SU-DHL-6 (cell line): ENCODE data around the gene RNF40.

Source experiments
- H2AFZ ChIP-seq: fragments of 200-600 bp; sonication (generic); 2 replicates; pipeline ENCODE4 v1.6.1; 2014; ENCODE audit warnings: low read depth, mild to moderate bottlenecking, moderate library complexity, mixed read lengths, antibody characterized with exemption, low read length; ENCODE audit not compliant: severe bottlenecking
- H3F3A ChIP-seq: fragments of 200-600 bp; shearing (Covaris generic); 2 replicates; pipeline ENCODE4 v1.6.0; 2016; ENCODE audit warnings: antibody characterized with exemption, mild to moderate bottlenecking; ENCODE audit not compliant: insufficient read depth
- H3K27ac ChIP-seq: fragments of 200-600 bp; sonication (generic); 2 replicates; pipeline ENCODE4 v1.5.1; 2016; ENCODE audit warnings: low read depth, mild to moderate bottlenecking, low read length, moderate library complexity, mixed read lengths
- H3K27me3 ChIP-seq: fragments of 200-600 bp; sonication (generic), shearing (Covaris generic); 2 replicates; pipeline ENCODE4 v1.6.0; 2014; ENCODE audit warnings: mild to moderate bottlenecking, low read length
- H3K36me3 ChIP-seq: fragments of 200-600 bp; sonication (generic); 2 replicates; pipeline ENCODE4 v1.6.1; 2014; ENCODE audit warnings: mild to moderate bottlenecking, low read length, mixed read lengths
- H3K4me2 ChIP-seq: fragments of 300-600, 200-600 bp; shearing (Covaris generic), sonication (generic); 2 replicates; pipeline ENCODE4 v1.6.0; 2014; ENCODE audit warnings: low read length, low read depth, mild to moderate bottlenecking; ENCODE audit not compliant: poor library complexity, severe bottlenecking
- H3K4me3 ChIP-seq: fragments of 200-600 bp; sonication (generic); 2 replicates; pipeline ENCODE4 v1.5.1; 2014; ENCODE audit warnings: antibody characterized with exemption, low read length, mild to moderate bottlenecking, mixed read lengths; ENCODE audit not compliant: insufficient read depth, poor library complexity, severe bottlenecking
- H3K79me2 ChIP-seq: fragments of 200-600 bp; sonication (generic); 2 replicates; pipeline ENCODE4 v1.6.1; 2014; ENCODE audit warnings: mild to moderate bottlenecking, low read length, moderate library complexity; ENCODE audit not compliant: insufficient read depth
- H3K9ac ChIP-seq: fragments of 200-600 bp; sonication (generic); 2 replicates; pipeline ENCODE4 v1.7.0; 2014; ENCODE audit warnings: mild to moderate bottlenecking, low read length
- H3K9me2 ChIP-seq: fragments of 200-600 bp; sonication (generic); replicated peaks from 2 replicates; pipeline ENCODE4 v1.6.1; 2014; ENCODE audit warnings: low read length; ENCODE audit not compliant: insufficient read depth
- H3K9me3 ChIP-seq: fragments of 200-600 bp; sonication (generic); 2 replicates; pipeline ENCODE4 v1.6.1; 2014; ENCODE audit warnings: low read length, mixed read lengths; ENCODE audit not compliant: insufficient read depth
- H4K20me1 ChIP-seq: fragments of 200-600 bp; sonication (generic); 2 replicates; pipeline ENCODE4 v1.6.1; 2014; ENCODE audit warnings: low read depth, mild to moderate bottlenecking, antibody characterized with exemption, low read length, moderate library complexity, mixed read lengths
- CTCF ChIP-seq: fragments of 200-600 bp; sonication (generic); IDR thresholded peaks from one replicate; pipeline ENCODE4 v1.5.1; 2017; ENCODE audit warnings: antibody characterized with exemption, mild to moderate bottlenecking, low read length, moderate library complexity; ENCODE audit not compliant: insufficient read depth, poor library complexity, severe bottlenecking
- EZH2phosphoT487 ChIP-seq: fragments of 200-600 bp; sonication (generic), shearing (Covaris generic); conservative IDR thresholded peaks from 2 replicates; pipeline ENCODE4 v1.6.1; 2018; ENCODE audit warnings: mild to moderate bottlenecking, antibody characterized with exemption, low read length, moderate library complexity, mixed read lengths

Gene RNF40

GRCh38 chr16:30737794-30738648 is 24.1 kb upstream of the RNF40 start:
- H3K36me3 ChIP-seq, result peaks cover 11% of the 10 kb centered on the region; the same call in 1 of the 2 replicates
- H3K9me2 ChIP-seq, result no peaks in the 10 kb centered on the region
- no peak overlapping the region for H2AFZ ChIP-seq
- no peak overlapping the region for H3K9ac ChIP-seq
- no peaks in the 10 kb centered on the region for H4K20me1 ChIP-seq
- no peak for TF ChIP-seq CTCF
- no peak for TF ChIP-seq EZH2phosphoT487
- H3F3A ChIP-seq, result no peaks in the 10 kb centered on the region
- no peaks in the 10 kb centered on the region for H3K9me3 ChIP-seq
- no peaks in the 10 kb centered on the region for H3K79me2 ChIP-seq
- no peak overlapping the region for H3K27ac ChIP-seq
- no peak overlapping the region for H3K4me3 ChIP-seq
- H3K4me2 ChIP-seq, result no peak overlapping the region
- H3K27me3 ChIP-seq, result no peaks in the 10 kb centered on the region

GRCh38 chr16:30738984-30739951 is 22.9 kb upstream of the RNF40 start:
- H3K4me2 ChIP-seq, result no peak overlapping the region

More at GRCh38 chr16:30738984-30739951, 22.9 kb upstream of the RNF40 start:
- Histone ChIP-seq H3K4me3 (no peak overlapping the region), H4K20me1 (no peaks in the 10 kb centered on the region), H3K36me3 (peaks cover 10% of the 10 kb centered on the region; the same call in 1 of the 2 replicates), H3K79me2 (no peaks in the 10 kb centered on the region), H3F3A (peaks cover 6% of the 10 kb centered on the region), H3K27me3 (no peaks in the 10 kb centered on the region), H3K9me3 (no peaks in the 10 kb centered on the region), H3K9ac (no peak overlapping the region), H3K27ac (no peak overlapping the region), H2AFZ (no peak overlapping the region), H3K9me2 (no peaks in the 10 kb centered on the region)
- TF ChIP-seq CTCF, result no peak
- TF ChIP-seq EZH2phosphoT487, result no peak
